ENCODE data around the gene CHMP6.

GRCh38 chr17:81025741-81026129 is 34.1 kb downstream of the CHMP6 start:
- TF ChIP-seq CTCF (conservative IDR thresholded peaks at IDR 0.05) (no peak), ZFX (IDR thresholded peaks at IDR 0.05) (no peak)
